A172 (cell line): ENCODE data around the gene MCC. TPM values are rescaled to one million over a fixed set of nuclear protein-coding genes. Genes with fewer than 3 reads are reported as not detected.

Source experiments
- DNase-seq: peaks from one replicate; pipeline ENCODE4 v3.0.0-alpha.2; 2015; ENCODE audit warnings: low spot score
- total RNA-seq: library from RNA; depleted of rRNA; stranded (reverse); fragments of >200 nt; shearing (Covaris generic); gene quantifications from 2 replicates; pipeline ENCODE4 v1.2.3, GENCODE V29; 2014

Gene MCC
- total RNA-seq, 1 experiment from 2014 or later = 1.8 TPM

GRCh38 chr5:113271745-113272454 is 216.4 kb downstream of the MCC start:
- no peak for DNase-seq

- DNase-seq = no peak
These were observed 217.2 kb downstream of the MCC start for GRCh38 chr5:113271015-113271414.

GRCh38 chr5:113270086-113270485 is 218.2 kb downstream of the MCC start:
- no peak for DNase-seq

GRCh38 chr5:113269023-113269997 is 218.9 kb downstream of the MCC start:
- DNase-seq = no peak

- DNase-seq = no peak
These were observed 220.0 kb downstream of the MCC start for GRCh38 chr5:113268232-113268631.

- no peak for DNase-seq
These were observed 220.8 kb downstream of the MCC start for GRCh38 chr5:113267361-113267900.

- no peak for DNase-seq
These were observed 221.4 kb downstream of the MCC start for GRCh38 chr5:113266913-113267227.

- DNase-seq = no peak
These were observed 221.9 kb downstream of the MCC start for GRCh38 chr5:113266227-113266912.

- DNase-seq = no peak
These were observed 223.1 kb downstream of the MCC start for GRCh38 chr5:113265190-113265589.

- no peak for DNase-seq
These were observed 224.2 kb downstream of the MCC start for GRCh38 chr5:113264046-113264445.

GRCh38 chr5:113263545-113263944 is 224.7 kb downstream of the MCC start:
- no peak for DNase-seq

- no peak for DNase-seq
These were observed 225.6 kb downstream of the MCC start for GRCh38 chr5:113262674-113263073.

- DNase-seq = no peak
These were observed 229.2 kb downstream of the MCC start for GRCh38 chr5:113259034-113259433.

- no peak for DNase-seq
These were observed 230.7 kb downstream of the MCC start for GRCh38 chr5:113257545-113257944.

- no peak for DNase-seq
These were observed 231.4 kb downstream of the MCC start for GRCh38 chr5:113256671-113257452.

- DNase-seq = no peak
These were observed 232.5 kb downstream of the MCC start for GRCh38 chr5:113255579-113256386.

- no peak for DNase-seq
These were observed 233.1 kb downstream of the MCC start for GRCh38 chr5:113255105-113255504.

- no peak for DNase-seq
These were observed 235.2 kb downstream of the MCC start for GRCh38 chr5:113253037-113253436.

GRCh38 chr5:113252066-113252465 is 236.2 kb downstream of the MCC start:
- no peak for DNase-seq

- DNase-seq = no peak
These were observed 237.8 kb downstream of the MCC start for GRCh38 chr5:113250341-113250953.
